Endodermal cell (in vitro differentiated cells): ENCODE data around the gene ATP9A. TPM values are rescaled to one million over a fixed set of nuclear protein-coding genes. Genes with fewer than 3 reads are reported as not detected.

Source experiments
- DNase-seq: peaks from one replicate; pipeline ENCODE4 v3.0.0-alpha.2; 2017
- H3K27ac ChIP-seq: 2 replicates; pipeline ENCODE4 v1.5.1; 2013; ENCODE audit warnings: mild to moderate bottlenecking, low read depth, low read length, moderate library complexity
- H3K27me3 ChIP-seq: 2 replicates; pipeline ENCODE4 v1.6.1; 2013; ENCODE audit warnings: mild to moderate bottlenecking, low read length, moderate library complexity; ENCODE audit not compliant: insufficient read depth, control insufficient read depth, poor library complexity, severe bottlenecking
- H3K36me3 ChIP-seq: 2 replicates; pipeline ENCODE4 v1.7.0; 2013; ENCODE audit warnings: mild to moderate bottlenecking, low read length, moderate library complexity; ENCODE audit not compliant: control insufficient read depth, insufficient read depth
- H3K4me1 ChIP-seq: one replicate; pipeline ENCODE4 v1.7.0; 2013; ENCODE audit warnings: low read length; ENCODE audit not compliant: control insufficient read depth, insufficient read depth
- H3K4me3 ChIP-seq: 2 replicates; pipeline ENCODE4 v1.5.1; 2013; ENCODE audit warnings: mild to moderate bottlenecking, low read length, moderate library complexity
- H3K9ac ChIP-seq: 2 replicates; pipeline ENCODE4 v1.6.1; 2013; ENCODE audit warnings: mild to moderate bottlenecking, low read length, moderate library complexity; ENCODE audit not compliant: poor library complexity, severe bottlenecking; ENCODE audit errors: extremely low read depth
- H3K9me3 ChIP-seq: 2 replicates; pipeline ENCODE4 v1.6.1; 2013; ENCODE audit warnings: mild to moderate bottlenecking, low read length, moderate library complexity; ENCODE audit not compliant: control insufficient read depth
- H3K27ac Mint-ChIP-seq: 2 replicates; pipeline ENCODE4 v1.8.0; 2020; ENCODE audit warnings: mixed read lengths
- H3K27me3 Mint-ChIP-seq: 2 replicates; pipeline ENCODE4 v1.8.0; 2021; ENCODE audit warnings: mild to moderate bottlenecking, mixed read lengths; ENCODE audit not compliant: insufficient read depth
- H3K36me3 Mint-ChIP-seq: 2 replicates; pipeline ENCODE4 v1.8.0; 2020; ENCODE audit warnings: low read depth, mixed read lengths
- H3K4me1 Mint-ChIP-seq: 2 replicates; pipeline ENCODE4 v1.8.0; 2020; ENCODE audit warnings: mixed read lengths
- H3K4me3 Mint-ChIP-seq: 2 replicates; pipeline ENCODE4 v1.8.0; 2020; ENCODE audit warnings: mild to moderate bottlenecking, moderate library complexity, mixed read lengths
- H3K9me3 Mint-ChIP-seq: 2 replicates; pipeline ENCODE4 v1.8.0; 2020; ENCODE audit warnings: mild to moderate bottlenecking, mixed read lengths
- WGBS, 2 experiments: methylation state at CpG; one replicate each; pipeline versions ENCODE4 v1.1.5 to v1.1.7; 2013; ENCODE audit warnings: missing lambda C conversion rate in 2 of 2, mixed read lengths in 1 of 2; ENCODE audit not compliant: insufficient coverage in 1 of 2, insufficient read length in 1 of 2; 5-methylcytosine and 5-hydroxymethylcytosine counted together
- total RNA-seq, 2 donors: library from RNA; stranded (reverse); fragmentation: NEBNext Ultra II Directional in 1 of 2; extraction: Animal tissue kit (Norgen Biotek cat#: 25700) in 1 of 2; gene quantifications; 2 replicates in 1 of 2; 3 replicates in 1 of 2; pipeline ENCODE4 v1.2.1, GENCODE V29; 2021
- TF ChIP-seq, protein P1 (sequence below): fragments of 200-600 bp; sonication (generic); conservative IDR thresholded peaks from 2 replicates; pipeline ENCODE4 v1.5.0; 2021; ENCODE audit warnings: antibody characterized with exemption, mild to moderate bottlenecking

ATP9A gene
- total RNA-seq, 2 donors from 2014 or later: 26.7 to 27.9 TPM

DNA sequence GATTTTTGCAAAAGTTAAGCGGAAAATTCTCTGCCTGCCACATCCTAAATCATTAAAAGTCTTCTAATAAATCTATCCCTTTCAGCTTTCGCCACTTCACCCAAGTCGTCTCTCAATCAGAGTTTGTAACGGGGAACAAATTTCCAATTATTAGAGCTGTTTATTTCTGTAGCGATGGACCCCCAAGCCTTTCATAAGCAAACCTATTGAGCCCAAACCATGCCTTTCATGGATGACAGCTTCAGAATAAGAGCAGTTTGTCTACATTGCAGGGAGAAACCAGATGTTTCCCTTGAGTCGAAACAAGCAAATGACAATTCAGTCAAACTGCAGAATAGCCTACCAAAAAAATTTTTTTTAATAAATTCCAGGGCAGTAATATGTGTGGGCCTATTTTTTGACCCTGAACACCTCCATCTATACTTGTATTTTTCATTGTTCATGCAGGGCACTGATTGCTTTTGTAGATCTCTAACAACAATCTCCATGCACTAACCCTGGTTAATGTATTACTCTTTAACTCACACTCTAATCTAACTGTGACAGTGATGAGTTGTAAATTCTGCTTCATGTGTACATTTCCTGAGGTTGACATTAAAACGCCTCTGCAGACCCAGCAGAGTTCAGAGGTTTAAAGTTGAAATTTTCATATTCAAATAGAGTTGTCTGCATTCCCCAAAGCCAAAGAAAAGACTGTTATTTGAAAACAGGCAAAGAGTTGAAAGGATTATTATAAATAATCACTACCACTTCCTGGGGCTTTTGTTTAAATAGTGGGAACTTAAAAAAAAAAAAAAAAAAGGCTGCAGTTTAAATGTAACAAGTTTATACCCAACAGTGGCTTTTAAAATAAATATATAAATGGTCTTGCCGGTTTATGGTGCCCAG lies 64.5 kb downstream of the ATP9A start:
- no peak for DNase-seq
- Histone ChIP-seq H3K9me3 (no peaks in the 10 kb centered on the region), H3K36me3 (no peaks in the 10 kb centered on the region), H3K9ac (no peak overlapping the region), H3K4me1 (peaks cover 34% of the 10 kb centered on the region), H3K27me3 (no peaks in the 10 kb centered on the region), H3K4me3 (no peak overlapping the region), H3K27ac (no peak overlapping the region)
- WGBS, 2 experiments: 71 to 74% methylated on average over 6 to 8 of the region's 8 CpGs
- H3K27me3 Mint-ChIP-seq: peaks cover 4% of the 10 kb centered on the region
- no peaks in the 10 kb centered on the region for H3K9me3 Mint-ChIP-seq
- no peak overlapping the region for H3K4me3 Mint-ChIP-seq
- H3K4me1 Mint-ChIP-seq: peaks cover 68% of the 10 kb centered on the region
- TF ChIP-seq, protein P1, sequence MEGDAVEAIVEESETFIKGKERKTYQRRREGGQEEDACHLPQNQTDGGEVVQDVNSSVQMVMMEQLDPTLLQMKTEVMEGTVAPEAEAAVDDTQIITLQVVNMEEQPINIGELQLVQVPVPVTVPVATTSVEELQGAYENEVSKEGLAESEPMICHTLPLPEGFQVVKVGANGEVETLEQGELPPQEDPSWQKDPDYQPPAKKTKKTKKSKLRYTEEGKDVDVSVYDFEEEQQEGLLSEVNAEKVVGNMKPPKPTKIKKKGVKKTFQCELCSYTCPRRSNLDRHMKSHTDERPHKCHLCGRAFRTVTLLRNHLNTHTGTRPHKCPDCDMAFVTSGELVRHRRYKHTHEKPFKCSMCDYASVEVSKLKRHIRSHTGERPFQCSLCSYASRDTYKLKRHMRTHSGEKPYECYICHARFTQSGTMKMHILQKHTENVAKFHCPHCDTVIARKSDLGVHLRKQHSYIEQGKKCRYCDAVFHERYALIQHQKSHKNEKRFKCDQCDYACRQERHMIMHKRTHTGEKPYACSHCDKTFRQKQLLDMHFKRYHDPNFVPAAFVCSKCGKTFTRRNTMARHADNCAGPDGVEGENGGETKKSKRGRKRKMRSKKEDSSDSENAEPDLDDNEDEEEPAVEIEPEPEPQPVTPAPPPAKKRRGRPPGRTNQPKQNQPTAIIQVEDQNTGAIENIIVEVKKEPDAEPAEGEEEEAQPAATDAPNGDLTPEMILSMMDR: no peak
- H3K36me3 Mint-ChIP-seq: peaks cover 9% of the 10 kb centered on the region
- peak overlapping the region; percentile 74 for H3K27ac Mint-ChIP-seq

DNA sequence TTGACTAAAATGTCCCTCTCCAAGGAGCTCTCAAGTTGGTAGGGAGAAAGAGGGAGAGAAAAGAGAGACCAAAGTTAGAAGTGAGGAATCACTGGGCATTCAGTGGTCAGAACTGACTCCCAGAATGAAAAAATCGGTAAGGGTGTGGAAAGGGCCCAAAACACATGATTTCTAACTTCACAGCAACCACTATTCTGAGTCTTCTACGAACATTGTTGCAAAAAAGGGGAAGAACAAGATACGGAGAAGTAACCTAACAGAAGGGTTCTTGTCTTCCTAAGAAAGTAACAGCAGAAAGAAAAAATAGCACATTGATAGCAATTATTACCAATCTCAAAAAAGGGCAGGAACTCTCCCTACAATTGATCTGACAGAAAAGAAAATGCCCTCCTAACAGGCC lies 65.6 kb downstream of the ATP9A start:
- no peaks in the 10 kb centered on the region for H3K9me3 Mint-ChIP-seq
- no peaks in the 10 kb centered on the region for H3K27me3 ChIP-seq
- DNase-seq: no peak
- H3K36me3 ChIP-seq: no peaks in the 10 kb centered on the region
- H3K4me1 Mint-ChIP-seq: peaks cover 77% of the 10 kb centered on the region
- 68 to 73% methylated on average over 2 to 3 of the region's 3 CpGs for WGBS, 2 experiments
- TF ChIP-seq, protein P1: no peak
- H3K9ac ChIP-seq: no peak overlapping the region
- H3K36me3 Mint-ChIP-seq: peaks cover 5% of the 10 kb centered on the region
- H3K27ac ChIP-seq: no peak overlapping the region
- no peak overlapping the region for H3K4me3 ChIP-seq
- H3K27ac Mint-ChIP-seq: peak overlapping the region; percentile 74
- peaks cover 34% of the 10 kb centered on the region for H3K4me1 ChIP-seq
- H3K27me3 Mint-ChIP-seq: peaks cover 4% of the 10 kb centered on the region
- H3K4me3 Mint-ChIP-seq: no peak overlapping the region
- no peaks in the 10 kb centered on the region for H3K9me3 ChIP-seq

DNA sequence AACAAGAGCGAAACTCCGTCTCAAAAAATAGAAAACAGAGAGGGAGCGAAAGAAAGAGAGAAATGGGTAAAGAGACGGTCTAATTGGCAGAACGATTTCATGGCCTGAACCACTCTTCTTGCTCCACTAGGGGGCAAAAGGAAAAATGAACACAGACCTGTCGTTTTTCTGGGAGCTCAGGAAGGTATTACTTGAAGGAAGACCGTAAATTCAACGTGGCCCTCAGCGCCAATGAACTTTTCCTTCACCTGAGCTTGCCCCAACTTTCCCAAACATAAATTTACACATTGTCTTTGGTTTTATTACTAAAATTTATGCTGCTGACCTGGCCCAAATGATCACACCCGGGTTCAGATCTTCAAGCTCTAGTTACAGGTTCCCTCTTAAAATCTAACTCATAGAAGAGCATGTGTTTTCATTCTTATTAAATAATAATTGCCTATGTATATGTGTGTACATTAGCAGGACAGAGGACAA lies 67.3 kb downstream of the ATP9A start:
- no peaks in the 10 kb centered on the region for H3K9me3 ChIP-seq
- WGBS, 2 experiments: 49 to 66% methylated on average over 9 to 10 of the region's 10 CpGs
- Mint-ChIP-seq H3K9me3 (no peaks in the 10 kb centered on the region), H3K27me3 (no peaks in the 10 kb centered on the region), H3K27ac (no peak overlapping the region), H3K4me1 (peaks cover 75% of the 10 kb centered on the region), H3K36me3 (no peaks in the 10 kb centered on the region), H3K4me3 (no peak overlapping the region)
- no peak overlapping the region for H3K27ac ChIP-seq
- H3K27me3 ChIP-seq: no peaks in the 10 kb centered on the region
- TF ChIP-seq, protein P1: peak; percentile 80
- peak; percentile 75 for DNase-seq
- H3K36me3 ChIP-seq: no peaks in the 10 kb centered on the region
- peaks cover 25% of the 10 kb centered on the region for H3K4me1 ChIP-seq
- H3K9ac ChIP-seq: no peak overlapping the region
- H3K4me3 ChIP-seq: no peak overlapping the region
